Measurements from ENCODE around the gene ERBB4.
A peak's percentile ranks its signal among the peaks of the same experiment; 100 is the strongest.

Gene ERBB4

GRCh38 chr2:212186166-212186565, 352.4 kb downstream of the ERBB4 start:
- no peak for DNase-seq (ENCODE audit: low read depth)
- TF ChIP-seq, protein P1, sequence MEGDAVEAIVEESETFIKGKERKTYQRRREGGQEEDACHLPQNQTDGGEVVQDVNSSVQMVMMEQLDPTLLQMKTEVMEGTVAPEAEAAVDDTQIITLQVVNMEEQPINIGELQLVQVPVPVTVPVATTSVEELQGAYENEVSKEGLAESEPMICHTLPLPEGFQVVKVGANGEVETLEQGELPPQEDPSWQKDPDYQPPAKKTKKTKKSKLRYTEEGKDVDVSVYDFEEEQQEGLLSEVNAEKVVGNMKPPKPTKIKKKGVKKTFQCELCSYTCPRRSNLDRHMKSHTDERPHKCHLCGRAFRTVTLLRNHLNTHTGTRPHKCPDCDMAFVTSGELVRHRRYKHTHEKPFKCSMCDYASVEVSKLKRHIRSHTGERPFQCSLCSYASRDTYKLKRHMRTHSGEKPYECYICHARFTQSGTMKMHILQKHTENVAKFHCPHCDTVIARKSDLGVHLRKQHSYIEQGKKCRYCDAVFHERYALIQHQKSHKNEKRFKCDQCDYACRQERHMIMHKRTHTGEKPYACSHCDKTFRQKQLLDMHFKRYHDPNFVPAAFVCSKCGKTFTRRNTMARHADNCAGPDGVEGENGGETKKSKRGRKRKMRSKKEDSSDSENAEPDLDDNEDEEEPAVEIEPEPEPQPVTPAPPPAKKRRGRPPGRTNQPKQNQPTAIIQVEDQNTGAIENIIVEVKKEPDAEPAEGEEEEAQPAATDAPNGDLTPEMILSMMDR (conservative IDR thresholded peaks at IDR 0.05; ENCODE audit: low read depth, low read length): no peak
- no peak overlapping the region for H3K4me3 ChIP-seq (ENCODE audit: low read depth, low read length)

DNA sequence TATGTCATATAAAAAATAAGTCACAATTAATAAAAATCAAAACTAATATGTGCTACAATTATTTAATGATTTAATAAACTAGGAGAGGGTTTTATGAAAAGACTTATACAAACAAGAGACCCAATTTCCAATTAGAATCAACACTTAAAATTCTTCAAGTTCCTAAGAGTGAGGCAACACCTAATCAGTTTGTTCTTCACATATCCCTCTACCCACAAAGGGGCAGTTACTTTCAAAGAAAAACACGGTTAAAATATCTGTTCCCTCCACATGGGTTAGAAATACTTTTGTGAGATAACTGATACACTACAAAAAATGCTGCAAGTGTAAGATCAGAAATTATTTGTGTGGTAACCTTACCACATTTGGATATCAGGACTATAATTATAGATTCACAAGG, 357.0 kb downstream of the ERBB4 start:
- H3K4me3 ChIP-seq (ENCODE audit: low read depth, low read length): no peak overlapping the region
- DNase-seq (ENCODE audit: low read depth): peak; percentile 39

DNA sequence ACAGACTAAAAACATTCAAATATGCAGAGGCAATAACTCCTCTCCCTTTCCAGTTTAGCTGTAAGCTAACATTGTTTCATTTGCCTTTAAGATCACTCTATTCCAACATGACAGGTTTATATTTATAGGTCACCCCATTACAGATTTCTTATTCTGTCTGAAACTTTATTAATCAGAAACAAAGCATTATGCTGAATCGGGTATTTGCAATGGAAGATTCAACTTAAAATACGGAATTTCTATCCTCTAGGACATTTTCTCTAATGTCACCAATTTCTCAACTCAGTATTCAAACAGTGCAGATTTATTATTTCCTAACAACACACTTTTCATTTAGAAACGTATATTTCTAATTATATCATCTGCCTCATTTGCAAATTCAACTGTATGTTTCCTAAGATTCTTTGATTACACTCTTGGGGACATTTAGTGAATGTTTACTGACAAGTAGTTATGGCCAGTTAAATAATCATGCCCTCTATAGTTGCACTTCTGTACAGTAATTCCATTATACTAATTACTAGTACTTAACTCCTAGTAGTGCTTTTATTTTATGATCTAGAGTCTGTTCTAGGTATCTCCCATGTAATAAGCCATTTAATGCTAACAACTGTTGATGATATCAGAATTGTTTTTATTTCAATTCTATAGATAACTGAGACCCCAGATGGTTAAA, 358.1 kb downstream of the ERBB4 start:
- H3K4me3 ChIP-seq (ENCODE audit: low read depth, low read length): no peak overlapping the region
- TF ChIP-seq, protein P1 (conservative IDR thresholded peaks at IDR 0.05; ENCODE audit: low read depth, low read length): no peak
- DNase-seq (ENCODE audit: low read depth): no peak

More for the DNA sequence above, 357.0 kb downstream of the ERBB4 start:
- TF ChIP-seq, protein P1 (conservative IDR thresholded peaks at IDR 0.05; ENCODE audit: low read depth, low read length): no peak

- DNase-seq (ENCODE audit: low read depth): peak; percentile 38
- H3K4me3 ChIP-seq (ENCODE audit: low read depth, low read length): no peak overlapping the region
- TF ChIP-seq, protein P1 (conservative IDR thresholded peaks at IDR 0.05; ENCODE audit: low read depth, low read length): peak; percentile 41
Measured at GRCh38 chr2:212177724-212178123, 360.9 kb downstream of the ERBB4 start.

DNA sequence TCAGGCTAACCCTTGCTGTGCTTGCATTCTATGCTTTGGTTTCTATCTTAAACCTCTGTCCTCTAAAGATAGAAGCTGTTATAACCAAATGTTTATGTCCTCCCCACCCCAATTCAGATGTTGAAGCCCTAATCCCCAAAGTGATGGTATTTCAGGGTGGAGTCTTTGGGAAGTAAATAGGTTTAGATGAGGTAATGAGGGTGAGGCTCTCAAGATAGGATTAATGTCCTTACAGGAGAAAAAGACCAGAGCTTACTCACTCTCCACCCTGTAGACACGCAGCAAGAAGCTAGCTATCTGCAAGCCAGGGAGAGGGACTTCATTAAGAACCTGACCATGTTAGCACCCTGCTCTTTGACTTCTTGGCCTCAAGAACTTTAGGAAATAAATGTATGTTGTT, 362.5 kb downstream of the ERBB4 start:
- no peak for DNase-seq (ENCODE audit: low read depth)
- TF ChIP-seq, protein P1 (conservative IDR thresholded peaks at IDR 0.05; ENCODE audit: low read depth, low read length): no peak

GRCh38 chr2:212173756-212174510, 364.7 kb downstream of the ERBB4 start:
- TF ChIP-seq, protein P1 (conservative IDR thresholded peaks at IDR 0.05; ENCODE audit: low read depth, low read length): no peak
- H3K4me3 ChIP-seq (ENCODE audit: low read depth, low read length): no peak overlapping the region
- peak; percentile 35 for DNase-seq (ENCODE audit: low read depth)

More for the DNA sequence above, 362.5 kb downstream of the ERBB4 start:
- no peak overlapping the region for H3K4me3 ChIP-seq (ENCODE audit: low read depth, low read length)

Data from choroid plexus epithelial cell (primary cell).